SK-N-SH (cell line): Measurements from ENCODE around the gene CAMTA2. TPM values are rescaled to one million over a fixed set of nuclear protein-coding genes. Genes with fewer than 3 reads are reported as not detected.

Experiments
- CTCF ChIA-PET: fragments of 300-600, 350-600 bp; formaldehyde crosslinking; extraction: SDS; loops from one replicate; lab custom pipeline; 2021; lab: Yijun Ruan, JAX
- POLR2A ChIA-PET: fragments of 350-600 bp; sonication (Branson Sonifier 250); formaldehyde crosslinking; extraction: SDS; loops from one replicate; lab custom pipeline; 2020; ENCODE audit warnings: antibody characterized with exemption, inconsistent platforms; lab: Yijun Ruan, JAX
- DNase-seq: peaks from one replicate; pipeline ENCODE4 v3.0.0; 2012
- H2AFZ ChIP-seq: fragments of 200-600 bp; sonication (generic); 2 replicates; pipeline ENCODE4 v1.8.1; 2016; ENCODE audit warnings: antibody characterized with exemption, mild to moderate bottlenecking, low read depth
- H3F3A ChIP-seq: fragments of 200-600 bp; sonication (generic); replicated peaks from 2 replicates; pipeline ENCODE3; 2016; ENCODE audit warnings: antibody characterized with exemption, mild to moderate bottlenecking; ENCODE audit not compliant: insufficient read depth
- H3K27ac ChIP-seq, 2 experiments: fragments of 200-500 bp in 1 of 2; fragments of 200-600 bp in 1 of 2; sonication (Bioruptor generic) in 1 of 2; sonication (generic), shearing (Covaris generic) in 1 of 2; 2 replicates each; pipeline versions ENCODE4 v1.5.1 to v1.6.1; 2014 to 2016; ENCODE audit warnings: low read depth in 2 of 2, inconsistent platforms in 1 of 2, low read length in 1 of 2, mild to moderate bottlenecking in 1 of 2, mixed read lengths in 1 of 2
- H3K27me3 ChIP-seq: fragments of 200-600 bp; sonication (generic), shearing (Covaris generic); 2 replicates; pipeline ENCODE4 v1.6.1; 2016; ENCODE audit warnings: mixed run types; ENCODE audit not compliant: insufficient read depth
- H3K36me3 ChIP-seq, 2 experiments: fragments of 200-500 bp in 1 of 2; fragments of 200-600 bp in 1 of 2; sonication (Bioruptor generic) in 1 of 2; sonication (generic) in 1 of 2; replicated peaks in 1 of 2; 2 replicates each; pipeline versions ENCODE3 to v1.5.1; 2014 to 2016; ENCODE audit warnings: low read length in 1 of 2, mild to moderate bottlenecking in 1 of 2; ENCODE audit not compliant: insufficient read depth in 2 of 2, control insufficient read depth in 1 of 2
- H3K4me1 ChIP-seq, 2 experiments: fragments of 200-500 bp in 1 of 2; fragments of 200-600 bp in 1 of 2; sonication (Bioruptor generic) in 1 of 2; sonication (generic), shearing (Covaris generic) in 1 of 2; 2 replicates each; pipeline versions ENCODE4 v1.5.1 to v1.6.1; 2014 to 2016; ENCODE audit warnings: low read depth in 1 of 2, low read length in 1 of 2, mixed run types in 1 of 2; ENCODE audit not compliant: insufficient read depth in 2 of 2, control insufficient read depth in 1 of 2
- H3K4me2 ChIP-seq: fragments of 200-600 bp; sonication (generic), shearing (Covaris generic); 2 replicates; pipeline ENCODE4 v1.6.1; 2017; ENCODE audit warnings: mixed run types
- H3K4me3 ChIP-seq, 2 experiments: fragments of 200-500 bp in 1 of 2; fragments of 200-600 bp in 1 of 2; sonication (Bioruptor generic) in 1 of 2; sonication (generic), shearing (Covaris generic) in 1 of 2; 2 replicates each; pipeline versions ENCODE4 v1.5.1 to v1.8.1; 2014 to 2016; ENCODE audit warnings: low read depth in 2 of 2, inconsistent platforms in 1 of 2, low read length in 1 of 2, mild to moderate bottlenecking in 1 of 2, mixed read lengths in 1 of 2, moderate library complexity in 1 of 2
- H3K79me2 ChIP-seq: fragments of 200-600 bp; sonication (generic); 2 replicates; pipeline ENCODE4 v1.8.1; 2017; ENCODE audit warnings: mild to moderate bottlenecking; ENCODE audit not compliant: insufficient read depth
- H3K9ac ChIP-seq: fragments of 200-600 bp; sonication (generic); 2 replicates; pipeline ENCODE4 v1.6.1; 2017; ENCODE audit warnings: mixed run types
- H3K9me2 ChIP-seq: fragments of 200-600 bp; sonication (generic); 2 replicates; pipeline ENCODE4 v1.6.1; 2017; ENCODE audit warnings: mixed run types
- H3K9me3 ChIP-seq: fragments of 200-600 bp; sonication (generic); 2 replicates; pipeline ENCODE4 v1.6.1; 2017; ENCODE audit warnings: mixed run types, mild to moderate bottlenecking, moderate library complexity
- H4K20me1 ChIP-seq: fragments of 200-600 bp; sonication (generic); 2 replicates; pipeline ENCODE4 v1.6.1; 2017; ENCODE audit warnings: mild to moderate bottlenecking, mixed run types; ENCODE audit not compliant: insufficient read depth
- CHD2 ChIP-seq: fragments of 150-350 bp; IDR thresholded peaks from 2 replicates; pipeline ENCODE4 v1.6.1; 2018; ENCODE audit warnings: low read length; ENCODE audit not compliant: partially characterized antibody
- CTCF ChIP-seq: fragments of 200-600 bp; sonication (generic); IDR thresholded peaks from 2 replicates; pipeline ENCODE4 v1.6.1; 2017; ENCODE audit warnings: antibody characterized with exemption, mild to moderate bottlenecking, moderate library complexity
- ELF1 ChIP-seq: IDR thresholded peaks from 2 replicates; pipeline ENCODE4 v1.4.0; 2012
- FOXJ3 ChIP-seq: sonication (generic); formaldehyde crosslinking; IDR thresholded peaks from 2 replicates; pipeline ENCODE4 v1.5.1; 2020; ENCODE audit warnings: mild to moderate bottlenecking, missing genetic modification reagents
- FOXM1 ChIP-seq: IDR thresholded peaks from 2 replicates; pipeline ENCODE4 v1.4.0; 2012; ENCODE audit warnings: low read depth, mild to moderate bottlenecking
- GABPA ChIP-seq: IDR thresholded peaks from 2 replicates; pipeline ENCODE4 v1.4.0; 2012; ENCODE audit warnings: low read depth, mild to moderate bottlenecking
- GATA2 ChIP-seq: sonication (generic); formaldehyde crosslinking; IDR thresholded peaks from 2 replicates; pipeline ENCODE4 v1.5.0; 2020; ENCODE audit warnings: mild to moderate bottlenecking, missing genetic modification reagents
- IRF3 ChIP-seq: fragments of 150-350 bp; IDR thresholded peaks from 2 replicates; pipeline ENCODE4 v1.6.1; 2016; ENCODE audit warnings: mild to moderate bottlenecking, low read depth, low read length
- MEF2A ChIP-seq: IDR thresholded peaks from 2 replicates; pipeline ENCODE4 v1.4.0; 2012; ENCODE audit warnings: low read depth, borderline replicate concordance
- MXI1 ChIP-seq: IDR thresholded peaks from 2 replicates; pipeline ENCODE4 v1.6.1; 2012; ENCODE audit warnings: mild to moderate bottlenecking, low read depth, low read length, improper control_type of control experiment
- NFIC ChIP-seq: IDR thresholded peaks from 2 replicates; pipeline ENCODE4 v1.4.0; 2012; ENCODE audit warnings: borderline replicate concordance
- NRF1 ChIP-seq: IDR thresholded peaks from 2 replicates; pipeline ENCODE4 v1.6.1; 2012; ENCODE audit warnings: low read depth, mild to moderate bottlenecking, low read length
- PBX3 ChIP-seq: IDR thresholded peaks from 2 replicates; pipeline ENCODE4; 2012
- POLR2AphosphoS5 ChIP-seq: IDR thresholded peaks from 2 replicates; pipeline ENCODE4 v1.6.1; 2012; ENCODE audit warnings: low read depth, low read length
- RCOR1 ChIP-seq: fragments of 150-350 bp; IDR thresholded peaks from 2 replicates; pipeline ENCODE4 v1.6.1; 2017; ENCODE audit warnings: antibody characterized with exemption, low read length
- SMC3 ChIP-seq: IDR thresholded peaks from 2 replicates; pipeline ENCODE4 v1.6.1; 2012; ENCODE audit warnings: low read depth, low read length, improper control_type of control experiment
- TEAD4 ChIP-seq: IDR thresholded peaks from 2 replicates; pipeline ENCODE4 v1.4.0; 2012; ENCODE audit warnings: mild to moderate bottlenecking, borderline replicate concordance; ENCODE audit not compliant: insufficient read depth
- USF1 ChIP-seq: IDR thresholded peaks from 2 replicates; pipeline ENCODE4 v1.4.0; 2012; ENCODE audit warnings: low read depth, borderline replicate concordance
- USF2 ChIP-seq: fragments of 150-350 bp; IDR thresholded peaks from 2 replicates; pipeline ENCODE4 v1.6.1; 2017; ENCODE audit warnings: antibody characterized with exemption, low read length, low read depth, borderline replicate concordance
- YY1 ChIP-seq: IDR thresholded peaks from 2 replicates; pipeline ENCODE4 v1.4.0; 2012; ENCODE audit warnings: low read depth, mild to moderate bottlenecking
- ZBTB33 ChIP-seq: IDR thresholded peaks from 2 replicates; pipeline ENCODE4 v1.4.0; 2012; ENCODE audit warnings: low read depth, borderline replicate concordance
- WGBS: methylation state at CpG from one replicate; pipeline ENCODE4 v1.1.6; 2017; ENCODE audit warnings: low lambda C conversion rate; 5-methylcytosine and 5-hydroxymethylcytosine counted together
- polyA plus RNA-seq, 3 experiments: library from polyadenylated mRNA; depleted of rRNA; stranded (reverse); fragments of >200 nt; gene quantifications; 2 replicates each; pipeline ENCODE4 v1.2.3, GENCODE V29; 2012

Gene CAMTA2
- polyA plus RNA-seq, 1 of the 3 experiments (the other 2 are of a cell fraction): 27.0 TPM

- no peak for TF ChIP-seq PBX3
- TF ChIP-seq ELF1: no peak
- TF ChIP-seq SMC3: no peak
- no peak for TF ChIP-seq NFIC
- no peak for TF ChIP-seq FOXM1
- TF ChIP-seq FOXJ3 (CRISPR knock-in tag): no peak
- TF ChIP-seq, all 33 proteins: peak for 0
Measured at GRCh38 chr17:4994081-4994595, 6.7 kb upstream of the CAMTA2 start (continued).

- H3K27me3 ChIP-seq: no peaks in the 10 kb centered on the region
- no peaks in the 10 kb centered on the region for H3K9me3 ChIP-seq
- peak overlapping the region; percentile 83 to 96 for H3K4me3 ChIP-seq
- DNase-seq: no peak
- ChIA-PET CTCF (interaction anchor here (0.7 to 5.7 kb wide), 25 partner anchors 9 to 198 kb away, joined by 3 to 54 read pairs (median 5); partner anchors contain the start of genes CHRNE, GP1BA, INCA1 and KIF1C), POLR2A (interaction anchor here (1.1 kb wide), 1 partner anchor 20 kb away, joined by 4 read pairs; the partner anchor contains the start of gene SPAG7)
- no peaks in the 10 kb centered on the region for H3K36me3 ChIP-seq
- H3K27ac ChIP-seq: peak overlapping the region; percentile 41 to 74; a peak in 2 of 4 replicates
- TF ChIP-seq IRF3 (no peak), USF2 (no peak), YY1 (no peak), CTCF (no peak), MXI1 (no peak), GATA2 (no peak), RCOR1 (no peak), NFIC (no peak), TEAD4 (no peak), ELF1 (no peak), NRF1 (no peak), POLR2AphosphoS5 (no peak; the same call in 1 of the 2 replicates), CHD2 (no peak), USF1 (no peak), ZBTB33 (no peak), SMC3 (no peak), GABPA (no peak), MEF2A (no peak), FOXM1 (no peak)
- H4K20me1 ChIP-seq: no peaks in the 10 kb centered on the region
- no peaks in the 10 kb centered on the region for H3K9me2 ChIP-seq
- H2AFZ ChIP-seq: peak overlapping the region; percentile 90
- peak overlapping the region; percentile 92 for H3K4me2 ChIP-seq
- peaks cover 7 to 18% of the 10 kb centered on the region in 2 experiments; a peak in 2 of 4 replicates for H3K4me1 ChIP-seq
- H3K9ac ChIP-seq: peak overlapping the region; percentile 75
- H3F3A ChIP-seq: peaks cover 9% of the 10 kb centered on the region
- 31% methylated on average over 19 of the region's 30 CpGs for WGBS
- H3K79me2 ChIP-seq: peaks cover 3% of the 10 kb centered on the region; the same call in 1 of the 2 replicates
Measured at GRCh38 chr17:4987767-4988567, 492 bp upstream of the CAMTA2 start.
